ENCODE measurements around the gene ARIH2. TPM values are rescaled to one million over a fixed set of nuclear protein-coding genes. Genes with fewer than 3 reads are reported as not detected.

The ARIH2 gene
- total and polyA plus RNA-seq, 9 of the 15 experiments (the other 6 are each of a cell fraction or from before 2014, with no cell fraction given), result 27.0 to 120 (median 108) TPM

- TF ChIP-seq, protein P1, sequence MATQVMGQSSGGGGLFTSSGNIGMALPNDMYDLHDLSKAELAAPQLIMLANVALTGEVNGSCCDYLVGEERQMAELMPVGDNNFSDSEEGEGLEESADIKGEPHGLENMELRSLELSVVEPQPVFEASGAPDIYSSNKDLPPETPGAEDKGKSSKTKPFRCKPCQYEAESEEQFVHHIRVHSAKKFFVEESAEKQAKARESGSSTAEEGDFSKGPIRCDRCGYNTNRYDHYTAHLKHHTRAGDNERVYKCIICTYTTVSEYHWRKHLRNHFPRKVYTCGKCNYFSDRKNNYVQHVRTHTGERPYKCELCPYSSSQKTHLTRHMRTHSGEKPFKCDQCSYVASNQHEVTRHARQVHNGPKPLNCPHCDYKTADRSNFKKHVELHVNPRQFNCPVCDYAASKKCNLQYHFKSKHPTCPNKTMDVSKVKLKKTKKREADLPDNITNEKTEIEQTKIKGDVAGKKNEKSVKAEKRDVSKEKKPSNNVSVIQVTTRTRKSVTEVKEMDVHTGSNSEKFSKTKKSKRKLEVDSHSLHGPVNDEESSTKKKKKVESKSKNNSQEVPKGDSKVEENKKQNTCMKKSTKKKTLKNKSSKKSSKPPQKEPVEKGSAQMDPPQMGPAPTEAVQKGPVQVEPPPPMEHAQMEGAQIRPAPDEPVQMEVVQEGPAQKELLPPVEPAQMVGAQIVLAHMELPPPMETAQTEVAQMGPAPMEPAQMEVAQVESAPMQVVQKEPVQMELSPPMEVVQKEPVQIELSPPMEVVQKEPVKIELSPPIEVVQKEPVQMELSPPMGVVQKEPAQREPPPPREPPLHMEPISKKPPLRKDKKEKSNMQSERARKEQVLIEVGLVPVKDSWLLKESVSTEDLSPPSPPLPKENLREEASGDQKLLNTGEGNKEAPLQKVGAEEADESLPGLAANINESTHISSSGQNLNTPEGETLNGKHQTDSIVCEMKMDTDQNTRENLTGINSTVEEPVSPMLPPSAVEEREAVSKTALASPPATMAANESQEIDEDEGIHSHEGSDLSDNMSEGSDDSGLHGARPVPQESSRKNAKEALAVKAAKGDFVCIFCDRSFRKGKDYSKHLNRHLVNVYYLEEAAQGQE (IDR thresholded peaks at IDR 0.05; ENCODE audit: borderline replicate concordance), result peak; percentile 97
- TF ChIP-seq, protein P1 (CRISPR knock-in tag; IDR thresholded peaks at IDR 0.05; ENCODE audit: low read depth), result no peak
- TF ChIP-seq AFF1 (IDR thresholded peaks at IDR 0.05; ENCODE audit: low read depth in 1 of 2, partially characterized antibody in 2 of 2) (peak in 1 of 2 experiments; percentile 66), MYNN (IDR thresholded peaks at IDR 0.05) (0 out of 2 replicates have a peak, but pooled peaks have one; percentile 57), MYNN (CRISPR knock-in tag; IDR thresholded peaks at IDR 0.05) (no peak), ZNF12 (CRISPR knock-in tag; IDR thresholded peaks at IDR 0.05) (no peak), KDM2B (CRISPR knock-in tag; IDR thresholded peaks at IDR 0.05) (no peak), HBP1 (CRISPR knock-in tag; IDR thresholded peaks at IDR 0.05) (peak; percentile 50; the same call in 1 of the 2 replicates), XRCC4 (IDR thresholded peaks at IDR 0.05; ENCODE audit: extremely low read depth, insufficient read depth, insufficient read length) (no peak), RBFOX2 (IDR thresholded peaks at IDR 0.05; ENCODE audit: low read depth, low read length) (peak; percentile 95), RBM14 (IDR thresholded peaks at IDR 0.05; ENCODE audit: borderline replicate concordance, insufficient read depth, low read depth, low read length) (0 out of 2 replicates have a peak, but pooled peaks have one; percentile 78), POLR2B (IDR thresholded peaks at IDR 0.05; ENCODE audit: low read depth, partially characterized antibody) (peak; percentile 98)
- TF ChIP-seq, protein P2, sequence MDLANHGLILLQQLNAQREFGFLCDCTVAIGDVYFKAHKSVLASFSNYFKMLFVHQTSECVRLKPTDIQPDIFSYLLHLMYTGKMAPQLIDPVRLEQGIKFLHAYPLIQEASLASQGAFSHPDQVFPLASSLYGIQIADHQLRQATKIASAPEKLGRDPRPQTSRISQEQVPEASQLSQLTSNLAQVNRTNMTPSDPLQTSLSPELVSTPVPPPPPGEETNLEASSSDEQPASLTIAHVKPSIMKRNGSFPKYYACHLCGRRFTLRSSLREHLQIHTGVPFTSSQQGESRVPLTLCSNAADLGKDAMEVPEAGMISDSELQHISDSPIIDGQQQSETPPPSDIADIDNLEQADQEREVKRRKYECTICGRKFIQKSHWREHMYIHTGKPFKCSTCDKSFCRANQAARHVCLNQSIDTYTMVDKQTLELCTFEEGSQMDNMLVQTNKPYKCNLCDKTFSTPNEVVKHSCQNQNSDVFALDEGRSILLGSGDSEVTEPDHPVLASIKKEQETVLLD (IDR thresholded peaks at IDR 0.05), result no peak
Measured at GRCh38 chr3:49021213-49021812, 102.7 kb downstream of the ARIH2 start (continued).
